Left cardiac atrium (tissue), 4 donors: Measurements from ENCODE around the gene OR10A4. TPM values are rescaled to one million over a fixed set of nuclear protein-coding genes. Genes with fewer than 3 reads are reported as not detected.
"Not testable (repeated sequence)": the region's sequence is repeated elsewhere in the genome, so short reads cannot be mapped to it uniquely, and the experiment has no call there.

Experiments used
- ATAC-seq, 2 donors: fragments of 200-7000 bp; cut with Tn5 transposase; one replicate each; pipeline ENCODE4 v1.9.1; 2020; ENCODE audit warnings: mild to moderate bottlenecking in 2 of 2, moderate library complexity in 2 of 2
- DNase-seq: peaks from one replicate; pipeline ENCODE4 v3.0.0-alpha.2; 2020
- intact Hi-C, 2 donors: fragments of 100-400 bp; cut with DNase I; formaldehyde crosslinking; loops; one replicate each; pipeline versions ENCODE4 v1.14.1 to v1.15.1; 2022 to 2023
- long read RNA-seq: library from polyadenylated mRNA; unstranded; transcript quantifications from one replicate; pipeline ENCODE4 v2.0.0, GENCODE V29; 2021
- total RNA-seq, 2 donors: library from RNA; stranded (reverse); fragmentation: NEBNext Ultra II Directional; extraction: Animal tissue kit (Norgen Biotek cat#: 25700); gene quantifications; one replicate each; pipeline ENCODE4 v1.2.1, GENCODE V29; 2021
- donor health status: DM: no; HTN: yes; CAD: no.
- donor health status: DM: no; HTN: yes; CAD: no; lungs with severe emphysema.
- donor health status: DM: yes; HTN: yes; CAD: no.
- donor health status: Dilated cardiomyopathy.

Gene OR10A4, protein sequence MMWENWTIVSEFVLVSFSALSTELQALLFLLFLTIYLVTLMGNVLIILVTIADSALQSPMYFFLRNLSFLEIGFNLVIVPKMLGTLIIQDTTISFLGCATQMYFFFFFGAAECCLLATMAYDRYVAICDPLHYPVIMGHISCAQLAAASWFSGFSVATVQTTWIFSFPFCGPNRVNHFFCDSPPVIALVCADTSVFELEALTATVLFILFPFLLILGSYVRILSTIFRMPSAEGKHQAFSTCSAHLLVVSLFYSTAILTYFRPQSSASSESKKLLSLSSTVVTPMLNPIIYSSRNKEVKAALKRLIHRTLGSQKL
- not detected for total RNA-seq
- long read RNA-seq, result 0 reads

DNA sequence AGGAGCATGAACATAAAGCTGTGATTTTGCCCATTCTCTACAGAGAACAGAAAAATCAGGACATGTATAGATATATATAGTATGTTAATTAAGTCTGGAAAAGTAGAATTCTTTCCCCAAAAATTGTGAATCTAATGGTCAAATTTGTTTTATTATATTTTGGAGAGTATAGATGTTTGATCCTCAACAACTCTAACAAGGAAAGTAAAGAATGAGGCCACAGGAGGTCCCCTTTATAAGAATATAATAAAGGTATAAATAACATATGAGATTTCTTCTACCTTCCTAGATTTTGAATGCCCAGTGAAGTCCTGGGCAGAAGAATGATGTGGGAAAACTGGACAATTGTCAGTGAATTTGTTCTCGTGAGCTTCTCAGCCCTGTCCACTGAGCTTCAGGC lies at the start of gene OR10A4:
Gene OR10A4 (plus strand): TSS at position 301 of the 400 bp plus-strand sequence. CDS start 23 bp downstream, at position 324.
- DNase-seq (no peak), ATAC-seq (no peak)
- intact Hi-C loops, result no loop called here

GRCh38 chr11:6828103-6828502 lies 48.3 kb upstream of the OR10A4 start:
- intact Hi-C loops, result no loop called here
- ATAC-seq, result no peak

GRCh38 chr11:6833356-6833755 lies 43.1 kb upstream of the OR10A4 start:
- DNase-seq, result no peak
- ATAC-seq, result no peak
- intact Hi-C loops, result no loop called here

More at GRCh38 chr11:6828103-6828502, 48.3 kb upstream of the OR10A4 start:
- no peak for DNase-seq

DNA sequence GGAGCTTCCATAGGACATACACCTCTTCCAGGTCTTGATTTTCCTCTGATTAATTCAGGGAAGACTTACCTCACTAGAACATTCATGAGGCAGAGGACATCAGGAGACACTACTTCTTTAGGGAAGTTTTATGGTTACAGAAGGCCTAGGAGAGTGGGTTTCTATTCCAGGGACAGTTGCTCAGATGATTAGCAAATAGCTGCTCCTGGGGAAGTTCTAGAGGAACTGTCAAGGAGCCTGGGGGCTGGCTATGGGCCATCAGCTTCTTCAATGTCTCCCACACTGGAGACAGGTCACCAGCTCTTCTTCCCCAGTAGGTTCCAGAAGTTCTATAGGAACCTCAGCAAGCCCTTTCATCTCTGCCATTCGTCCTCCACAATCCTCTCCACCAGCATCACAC lies 42.4 kb upstream of the OR10A4 start:
- DNase-seq (no peak), ATAC-seq (no peak)
- intact Hi-C loops, result no loop called here

DNA sequence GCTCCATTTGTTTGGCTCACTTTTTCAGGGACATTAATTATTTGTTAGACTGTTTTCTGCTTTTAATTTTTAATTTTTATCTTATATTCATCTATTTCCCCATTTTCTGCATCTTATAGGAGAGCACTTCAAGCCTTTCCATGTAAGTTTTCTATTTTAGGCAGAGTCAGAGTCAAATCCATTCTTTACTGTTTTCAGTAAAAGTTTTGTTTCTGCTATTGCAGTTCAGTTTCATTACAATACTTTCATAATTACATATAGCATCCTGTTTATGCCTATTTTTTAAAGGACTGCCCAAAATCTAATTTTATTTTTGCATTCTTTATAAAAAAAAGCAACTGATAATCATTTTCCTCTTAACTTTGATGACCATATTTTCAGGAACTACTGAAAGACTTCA lies 34.7 kb upstream of the OR10A4 start:
- ATAC-seq, result no peak
- no peak for DNase-seq
- intact Hi-C loops, result no loop called here

DNA sequence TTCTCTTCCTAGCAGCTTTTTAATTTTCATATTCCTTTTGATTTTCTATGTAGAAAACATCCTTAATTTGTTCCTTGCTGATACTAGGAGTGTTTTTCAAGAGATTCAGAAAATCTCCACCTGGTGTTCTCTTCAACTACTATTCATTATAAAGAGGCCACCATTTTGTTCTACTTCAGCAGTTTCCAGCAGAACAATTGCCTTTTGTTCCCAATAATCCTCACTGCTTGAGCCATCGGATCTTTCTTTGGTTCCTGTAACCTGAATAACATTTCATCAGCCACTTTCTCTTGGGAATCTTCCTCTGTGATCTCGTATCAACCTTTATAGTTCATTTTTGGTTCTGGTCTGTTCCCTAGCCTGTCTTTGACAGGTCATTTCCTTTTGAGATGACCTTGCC lies 32.8 kb upstream of the OR10A4 start:
- intact Hi-C loops, result no loop called here
- DNase-seq (no peak), ATAC-seq (no peak)

DNA sequence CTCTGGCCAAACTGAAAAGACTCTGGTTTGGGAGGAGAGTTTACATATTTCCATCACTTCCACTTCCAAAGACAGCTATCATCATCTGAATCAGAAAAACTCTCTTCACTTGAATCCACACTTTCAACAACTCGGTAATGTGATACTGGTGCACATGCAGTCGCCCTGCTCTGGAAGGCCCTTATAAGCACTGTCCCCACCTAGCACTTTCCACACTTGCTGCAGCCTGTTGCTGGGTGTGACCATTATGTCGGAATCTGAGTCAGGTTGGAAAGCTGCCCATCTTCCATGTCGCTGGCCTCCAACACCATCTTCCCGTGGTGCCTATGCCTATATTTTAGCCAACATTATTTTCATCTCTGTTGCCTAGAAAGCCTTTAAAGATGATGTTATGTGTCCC lies 32.1 kb upstream of the OR10A4 start:
- intact Hi-C loops, result no loop called here
- DNase-seq (no peak), ATAC-seq (no peak)

DNA sequence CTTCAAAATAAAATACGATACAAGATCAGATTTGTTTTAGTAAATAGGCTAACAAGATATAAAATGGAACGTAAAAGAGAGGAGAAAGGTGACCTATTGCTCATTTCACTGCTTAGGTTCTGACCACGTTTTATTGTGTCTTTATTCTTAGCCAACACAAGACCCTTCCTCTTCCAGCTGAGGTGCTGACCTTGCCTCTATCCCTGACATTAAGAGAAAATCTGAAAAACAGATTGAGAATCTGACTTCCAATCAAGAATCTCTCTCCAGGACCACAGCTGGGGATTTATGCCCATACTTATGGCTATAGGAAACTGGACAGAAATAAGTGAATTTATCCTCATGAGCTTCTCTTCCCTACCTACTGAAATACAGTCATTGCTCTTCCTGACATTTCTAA lies 31.0 kb upstream of the OR10A4 start, which contains the start of gene OR10A5:
Gene OR10A5 (plus strand): TSS at position 301 of the 400 bp plus-strand sequence. CDS start 0 bp downstream, at position 301.
- no peak for DNase-seq
- intact Hi-C loops, result no loop called here
- ATAC-seq, result no peak

- DNase-seq, result no peak
- ATAC-seq, result no peak
- intact Hi-C loops, result no loop called here
Observed at GRCh38 chr11:6850526-6850925, 25.9 kb upstream of the OR10A4 start.

GRCh38 chr11:6854801-6855200 lies 21.6 kb upstream of the OR10A4 start:
- intact Hi-C loops, DNase-seq, ATAC-seq: not testable (repeated sequence)

DNA sequence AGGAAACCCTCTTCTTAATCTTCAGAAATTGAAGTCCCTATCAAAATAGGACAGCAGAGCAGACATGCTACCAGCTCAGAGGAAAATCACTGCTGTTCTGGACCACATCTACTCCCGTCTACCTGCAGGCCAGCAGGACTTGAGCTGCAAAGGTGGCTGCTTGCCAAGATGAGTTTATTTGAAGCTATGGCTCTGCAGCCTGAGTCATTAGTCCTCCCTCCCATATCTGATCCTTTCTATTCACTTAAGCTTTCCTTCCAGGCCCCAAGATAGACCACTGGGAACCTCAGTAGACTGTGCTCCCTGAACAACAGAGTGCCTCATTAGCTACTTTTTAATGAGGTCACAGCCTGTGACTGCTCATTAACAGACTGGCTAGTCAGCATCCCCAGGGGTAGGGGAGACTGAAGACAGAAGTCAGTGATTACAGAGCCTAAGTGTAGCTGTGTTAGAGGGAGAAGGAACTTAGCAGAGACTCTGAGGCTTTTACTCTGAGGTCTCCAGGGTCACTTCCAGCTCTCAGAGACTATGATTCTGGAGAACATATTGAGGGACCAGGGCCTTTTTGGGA lies 20.4 kb upstream of the OR10A4 start:
- ATAC-seq (no peak), DNase-seq (no peak)
- intact Hi-C loops, result no loop called here

DNA sequence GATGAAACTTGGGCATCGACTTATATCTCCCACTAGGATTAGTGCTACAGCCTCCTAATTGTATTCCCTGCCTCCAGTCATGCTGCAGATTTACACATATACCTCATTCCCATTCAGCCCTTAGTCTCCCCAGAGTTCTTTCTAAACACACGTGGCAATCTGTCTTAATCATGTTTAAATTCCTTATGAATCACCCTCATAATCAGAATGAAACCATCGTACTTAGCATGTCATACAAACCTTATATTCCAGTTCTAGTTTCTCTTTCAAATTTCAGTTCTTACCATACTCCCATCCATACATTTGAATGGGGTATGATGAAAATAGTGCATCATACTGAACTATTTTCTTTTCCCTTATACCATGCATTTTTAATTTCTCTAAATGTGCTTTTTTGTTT lies 19.6 kb upstream of the OR10A4 start:
- ATAC-seq (no peak), DNase-seq (no peak)
- intact Hi-C loops, result no loop called here

DNA sequence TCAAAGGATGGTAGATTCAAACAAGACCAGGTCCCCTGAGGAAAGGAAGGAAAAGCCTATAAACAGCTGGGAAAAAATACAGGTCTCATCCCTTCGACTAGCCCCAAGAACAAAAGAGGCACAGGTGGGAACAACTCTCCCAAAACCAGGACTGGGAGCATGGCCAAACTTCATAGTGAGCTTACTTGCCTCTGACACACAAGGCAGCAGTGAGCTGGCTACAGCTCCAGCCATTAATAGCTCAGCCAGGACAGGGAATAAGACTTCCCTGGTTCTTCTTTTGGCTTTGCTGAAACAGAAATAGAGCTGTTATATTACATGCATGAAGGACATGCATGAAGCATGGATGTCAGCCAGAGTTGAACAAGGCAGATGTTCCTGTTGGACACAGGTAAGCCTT lies 13.5 kb upstream of the OR10A4 start, which contains the start of gene OR10A2:
Gene OR10A2 (plus strand): TSS at position 97 of the 400 bp plus-strand sequence. CDS start 6,698 bp downstream, outside the sequence.
- intact Hi-C loops, result no loop called here
- DNase-seq (no peak), ATAC-seq (no peak)

- DNase-seq, result no peak
- intact Hi-C loops, result no loop called here
- no peak for ATAC-seq
Observed at GRCh38 chr11:6864438-6864837, 12.0 kb upstream of the OR10A4 start.

DNA sequence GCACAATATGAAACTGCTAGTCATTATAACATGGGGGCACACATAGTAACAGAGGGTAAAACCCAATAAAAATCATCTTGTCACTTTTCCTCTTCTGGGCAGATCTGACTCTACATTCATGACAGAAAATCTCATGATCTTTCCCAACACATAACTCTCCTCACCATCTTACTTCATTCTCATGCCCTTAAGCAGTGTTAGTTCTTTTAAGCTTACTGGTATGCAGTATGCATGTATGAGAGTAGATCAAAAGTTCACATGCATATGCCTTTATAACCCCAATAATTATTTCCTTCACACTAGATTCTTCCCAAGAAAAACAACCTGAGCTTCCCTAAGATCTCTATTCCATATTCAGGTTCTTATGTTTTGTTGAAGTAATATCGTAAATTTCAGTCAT lies 5.1 kb upstream of the OR10A4 start:
- ATAC-seq (no peak), DNase-seq (no peak)
- intact Hi-C loops, result no loop called here

DNA sequence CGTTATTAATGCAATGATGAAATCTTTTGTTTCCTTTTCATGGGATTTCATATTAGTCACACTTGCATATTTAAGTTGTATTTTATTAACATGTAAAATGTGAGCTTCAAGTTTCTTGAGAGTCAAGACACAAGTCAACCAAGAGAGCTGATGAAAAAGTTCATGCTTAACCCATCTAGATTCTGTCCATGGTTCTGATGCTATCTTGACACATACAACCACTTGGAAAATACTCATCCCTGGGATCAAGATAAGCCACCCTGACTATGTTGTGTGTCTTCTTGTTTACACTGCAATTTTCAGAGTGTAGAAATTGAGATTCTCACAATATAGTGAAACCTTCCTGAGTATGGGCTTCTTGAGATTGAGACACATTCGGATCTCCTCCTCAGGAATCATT lies 664 bp upstream of the OR10A4 start:
- no peak for DNase-seq
- intact Hi-C loops, result no loop called here
- ATAC-seq, result no peak

DNA sequence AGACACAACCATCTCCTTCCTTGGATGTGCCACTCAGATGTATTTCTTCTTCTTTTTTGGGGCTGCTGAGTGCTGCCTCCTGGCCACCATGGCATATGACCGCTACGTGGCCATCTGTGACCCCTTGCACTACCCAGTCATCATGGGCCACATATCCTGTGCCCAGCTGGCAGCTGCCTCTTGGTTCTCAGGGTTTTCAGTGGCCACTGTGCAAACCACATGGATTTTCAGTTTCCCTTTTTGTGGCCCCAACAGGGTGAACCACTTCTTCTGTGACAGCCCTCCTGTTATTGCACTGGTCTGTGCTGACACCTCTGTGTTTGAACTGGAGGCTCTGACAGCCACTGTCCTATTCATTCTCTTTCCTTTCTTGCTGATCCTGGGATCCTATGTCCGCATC lies 489 bp downstream of the OR10A4 start:
- ATAC-seq (no peak), DNase-seq (no peak)
- intact Hi-C loops, result no loop called here

DNA sequence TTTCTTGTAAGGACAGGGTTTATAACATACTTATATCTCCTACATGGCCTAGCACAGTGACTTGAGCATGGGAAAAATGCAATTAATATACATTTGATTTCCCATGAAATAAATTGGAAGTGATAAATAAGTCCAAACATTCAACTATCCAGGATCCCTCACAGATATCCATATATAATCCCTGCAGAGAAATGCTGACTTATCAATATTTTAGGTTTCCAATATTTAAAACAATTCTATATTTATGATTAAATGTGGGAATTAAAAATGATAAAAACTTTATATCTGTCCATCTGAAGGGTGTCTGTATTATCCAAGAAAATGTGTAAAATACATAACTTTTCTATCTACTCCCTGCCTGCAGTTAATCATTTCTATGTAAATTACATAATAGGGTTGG lies 6.3 kb downstream of the OR10A4 start:
- intact Hi-C loops, result no loop called here
- no peak for DNase-seq

GRCh38 chr11:6887711-6888110 lies 11.3 kb downstream of the OR10A4 start:
- DNase-seq, intact Hi-C loops, ATAC-seq: not testable (repeated sequence)

More for the DNA sequence above, 6.3 kb downstream of the OR10A4 start:
- ATAC-seq, result no peak

GRCh38 chr11:6888830-6889229 lies 12.4 kb downstream of the OR10A4 start:
- intact Hi-C loops, result no loop called here
- no peak for ATAC-seq
- DNase-seq, result no peak

GRCh38 chr11:6889835-6890234 lies 13.4 kb downstream of the OR10A4 start:
- no peak for ATAC-seq
- no peak for DNase-seq
- intact Hi-C loops, result no loop called here
